Mucosa of descending colon (tissue), 3 donors: ENCODE results near the gene MUC3A. TPM values are rescaled to one million over a fixed set of nuclear protein-coding genes. Genes with fewer than 3 reads are reported as not detected.
"Not testable (repeated sequence)": the region's sequence is repeated elsewhere in the genome, so short reads cannot be mapped to it uniquely, and the experiment has no call there.

Experiments
- ATAC-seq: fragments of 200-7000 bp; cut with Tn5 transposase; one replicate; pipeline ENCODE4 v1.9.1; 2020; ENCODE audit warnings: mild to moderate bottlenecking, moderate library complexity
- DNase-seq, 3 donors: peaks; one replicate each; pipeline ENCODE4 v3.0.0-alpha.2; 2020
- H3K36me3 ChIP-seq: fragments of 200-600 bp; one replicate; pipeline ENCODE4 v1.8.0; 2021; ENCODE audit warnings: low read depth, mild to moderate bottlenecking
- H3K4me1 ChIP-seq: fragments of 200-600 bp; one replicate; pipeline ENCODE4 v1.8.0; 2021; ENCODE audit warnings: low read depth, mild to moderate bottlenecking
- H3K4me3 ChIP-seq: fragments of 200-600 bp; one replicate; pipeline ENCODE4 v1.8.0; 2021; ENCODE audit warnings: mild to moderate bottlenecking
- H3K9me3 ChIP-seq: fragments of 200-600 bp; one replicate; pipeline ENCODE4 v1.8.0; 2021; ENCODE audit warnings: mild to moderate bottlenecking
- CTCF ChIP-seq: fragments of 200-600 bp; IDR thresholded peaks from one replicate; pipeline ENCODE4 v1.8.0; 2022; ENCODE audit warnings: antibody characterized with exemption, mild to moderate bottlenecking
- intact Hi-C, 2 donors: fragments of 100-400 bp; cut with DNase I in 1 of 2; cut with micrococcal nuclease in 1 of 2; formaldehyde crosslinking; loops; one replicate each; pipeline versions ENCODE4 v1.11.0 to v1.11.1; 2022; cut with DNase I, micrococcal nuclease
- total RNA-seq, 3 donors: library from RNA; stranded (reverse); fragmentation: NEBNext Ultra II Directional in 2 of 3; extraction: Animal tissue kit (Norgen Biotek cat#: 25700) in 2 of 3; gene quantifications; one replicate each; pipeline versions ENCODE4 v1.2.1 to v1.2.4, GENCODE V29; 2021 to 2023
- donor health status: DM: no; HTN: no; CAD: no; lungs with moderate emphysema.
- donor health status: DM: no; HTN: no; CAD: no.
- donor health status: DM: no; HTN: yes; CAD: no.

MUC3A gene
- total RNA-seq, 3 donors from 2014 or later, result 57.6 to 184 (median 105) TPM

- H3K36me3 ChIP-seq, H3K4me1 ChIP-seq, H3K9me3 ChIP-seq, H3K4me3 ChIP-seq, ATAC-seq, DNase-seq, intact Hi-C loops: not testable (repeated sequence)
Measured at GRCh38 chr7:101007361-101007760, 58.0 kb downstream of the MUC3A start.

- no peak overlapping the region for H3K4me3 ChIP-seq
- H3K4me1 ChIP-seq, result no peaks in the 10 kb centered on the region
- no peak for ATAC-seq
- no peak for TF ChIP-seq CTCF
- no peaks in the 10 kb centered on the region for H3K9me3 ChIP-seq
- H3K36me3 ChIP-seq, result peaks cover 4% of the 10 kb centered on the region
- DNase-seq, result no peak
- intact Hi-C loops, result no loop called here
Measured at GRCh38 chr7:101009629-101010028, 60.3 kb downstream of the MUC3A start.

- peaks cover 4% of the 10 kb centered on the region for H3K36me3 ChIP-seq
- TF ChIP-seq CTCF, result no peak
- H3K4me3 ChIP-seq, result no peak overlapping the region
- intact Hi-C loops, result no loop called here
- ATAC-seq (no peak), DNase-seq (no peak)
- H3K9me3 ChIP-seq, result no peaks in the 10 kb centered on the region
- no peaks in the 10 kb centered on the region for H3K4me1 ChIP-seq
Measured at GRCh38 chr7:101012931-101013330, 63.6 kb downstream of the MUC3A start.

- Histone ChIP-seq H3K9me3 (no peaks in the 10 kb centered on the region), H3K4me3 (no peak overlapping the region), H3K36me3 (no peaks in the 10 kb centered on the region), H3K4me1 (no peaks in the 10 kb centered on the region)
- no peak for ATAC-seq
- no peak for DNase-seq
- intact Hi-C loops, result no loop called here
- TF ChIP-seq CTCF, result no peak
Measured at GRCh38 chr7:101015626-101016025, 66.3 kb downstream of the MUC3A start.

- intact Hi-C loops, result no loop called here
- no peak for TF ChIP-seq CTCF
- DNase-seq, result peak; percentile 62 to 83 (median 74)
- H3K9me3 ChIP-seq, result no peaks in the 10 kb centered on the region
- no peaks in the 10 kb centered on the region for H3K4me1 ChIP-seq
- no peak overlapping the region for H3K4me3 ChIP-seq
- peak; percentile 65 for ATAC-seq
- no peaks in the 10 kb centered on the region for H3K36me3 ChIP-seq
Measured at GRCh38 chr7:101017064-101017777, 67.9 kb downstream of the MUC3A start.

Other genes with a start within 250 kb of the MUC3A start
- gene POP7, start 243.4 kb upstream of the MUC3A start, total RNA-seq, result 10 to 100 TPM; 24.8 to 28.9 (median 26.8) TPM
- gene EPO, start 229.1 kb upstream of the MUC3A start, total RNA-seq, result not detected
- not detected for gene ZAN, start 215.9 kb upstream of the MUC3A start, total RNA-seq
- gene EPHB4, start 122.0 kb upstream of the MUC3A start, total RNA-seq, result 10 to 100 TPM; 31.2 to 42.4 (median 38.9) TPM
- gene SLC12A9, start 96.8 kb upstream of the MUC3A start, total RNA-seq, result 10 to 100 TPM; 27.9 to 34.0 (median 33.5) TPM
- 10 to 100 TPM; 27.8 to 42.7 (median 30.0) TPM for gene TRIP6, start 82.1 kb upstream of the MUC3A start, total RNA-seq
- 100 to 1,000 TPM; 112 to 129 (median 120) TPM for gene SRRT, start 74.4 kb upstream of the MUC3A start, total RNA-seq
- gene UFSP1, start 59.8 kb upstream of the MUC3A start, total RNA-seq, result 1 to 10 TPM; 2.1 to 3.4 (median 3.0) TPM
- 10 to 100 TPM; 16.2 to 41.4 (median 20.9) TPM for gene ACHE, start 53.6 kb upstream of the MUC3A start, total RNA-seq
- 100 to 1,000 TPM; 357 to 848 (median 814) TPM for gene MUC12, start 20.0 kb downstream of the MUC3A start, total RNA-seq
- gene MUC17, start 70.5 kb downstream of the MUC3A start, total RNA-seq, result 10 to 100 TPM; 12.4 to 28.4 (median 22.2) TPM
- gene TRIM56, start 135.9 kb downstream of the MUC3A start, total RNA-seq, result 10 to 100 TPM; 47.9 to 55.3 (median 53.9) TPM
- gene SERPINE1, start 177.6 kb downstream of the MUC3A start, total RNA-seq, result 1 to 10 TPM in 2 of 3 donors, under 1 TPM in 1; 0.55 to 2.9 (median 1.6) TPM
- 10 to 100 TPM; 32.3 to 83.6 (median 63.9) TPM for gene AP1S1, start 204.9 kb downstream of the MUC3A start, total RNA-seq
- under 1 TPM; 0.38 to 0.84 (median 0.46) TPM for gene VGF, start 216.0 kb downstream of the MUC3A start, total RNA-seq
- not detected for gene NAT16, start 230.8 kb downstream of the MUC3A start, total RNA-seq